Gastrocnemius medialis (tissue), 4 donors: ENCODE results near the gene TRAK1. TPM values are rescaled to one million over a fixed set of nuclear protein-coding genes. Genes with fewer than 3 reads are reported as not detected.

Experiments used
- ATAC-seq, 2 donors: fragments of 150-250 bp; one replicate each; pipeline ENCODE4 v1.9.1; 2016
- DNase-seq, 2 donors: peaks; one replicate each; pipeline ENCODE4 v3.0.0-alpha.2; 2019
- H3K27ac ChIP-seq, 4 donors: fragments of 200-600 bp; sonication (generic); 1 replicate in 1 of 4; 2 replicates in 3 of 4; pipeline ENCODE4 v1.5.1; 2016 to 2018; ENCODE audit warnings: mild to moderate bottlenecking in 2 of 4, moderate library complexity in 1 of 4
- H3K27me3 ChIP-seq, 3 donors: fragments of 200-600 bp; sonication (generic) in 2 of 3; 1 replicate in 1 of 3; 2 replicates in 2 of 3; pipeline versions ENCODE4 v1.5.1 to v1.6.0; 2016 to 2019; ENCODE audit warnings: mild to moderate bottlenecking in 1 of 3, moderate library complexity in 1 of 3
- H3K36me3 ChIP-seq, 2 donors: fragments of 200-600 bp; sonication (generic) in 1 of 2; one replicate each; pipeline ENCODE4 v1.5.1; 2017 to 2018
- H3K4me1 ChIP-seq, 2 donors: fragments of 200-600 bp; sonication (generic) in 1 of 2; one replicate each; pipeline ENCODE4 v1.5.1; 2016 to 2017; ENCODE audit warnings: mild to moderate bottlenecking in 2 of 2
- H3K4me3 ChIP-seq, 4 donors: fragments of 200-600 bp; sonication (generic) in 3 of 4; 1 replicate in 1 of 4; 2 replicates in 3 of 4; pipeline ENCODE4 v1.5.1; 2016 to 2019; ENCODE audit warnings: mild to moderate bottlenecking in 2 of 4
- H3K9me3 ChIP-seq, 3 donors: fragments of 200-600 bp; sonication (generic) in 2 of 3; 1 replicate in 1 of 3; 2 replicates in 2 of 3; pipeline ENCODE4 v1.5.1; 2016 to 2019
- CTCF ChIP-seq, 5 experiments: fragments of 450-650 bp in 3 of 5; fragments of 200-600 bp in 2 of 5; sonication (generic) in 2 of 5; IDR thresholded peaks in 4 of 5; conservative IDR thresholded peaks in 1 of 5; 1 replicate in 4 of 5; 2 replicates in 1 of 5; pipeline ENCODE4 v1.5.1; 2016 to 2019; ENCODE audit warnings: antibody characterized with exemption in 5 of 5, mild to moderate bottlenecking in 3 of 5, moderate library complexity in 3 of 5
- POLR2A ChIP-seq, 2 donors: fragments of 450-650 bp; IDR thresholded peaks; one replicate each; pipeline ENCODE4 v1.6.1; 2017; ENCODE audit warnings: antibody characterized with exemption in 2 of 2, mild to moderate bottlenecking in 2 of 2, moderate library complexity in 2 of 2
- in situ Hi-C, 4 donors: fragments of 200-750 bp; cut with MboI; loops; one replicate each; pipeline versions ENCODE4 v1.15.0 to v1.8.0; 2017; ENCODE audit warnings: low sequenced_read_pairs in 4 of 4
- intact Hi-C: fragments of 100-400 bp; cut with DNase I; formaldehyde crosslinking; loops from one replicate; pipeline ENCODE4 v1.15.1; 2023; ENCODE audit warnings: low total_unique reads
- total RNA-seq, 4 donors: library from RNA; depleted of rRNA; stranded (reverse); fragments of >200 nt; gene quantifications; one replicate each; pipeline versions ENCODE4 v1.1.0 to v1.2.3, GENCODE V29; 2016

TRAK1 gene
- total RNA-seq, 4 donors from 2014 or later, result 59.5 to 109 (median 98.6) TPM

- Histone ChIP-seq H3K36me3 (no peaks in the 10 kb centered on the region), H3K4me3 (peak overlapping the region in 3 of 4 donors; percentile 11 to 28 (median 24)), H3K27ac (no peak overlapping the region), H3K4me1 (no peaks in the 10 kb centered on the region), H3K27me3 (peaks cover 34 to 52% (median 49%) of the 10 kb centered on the region in 3 donors), H3K9me3 (no peaks in the 10 kb centered on the region)
- in situ Hi-C loops (no loop called here), intact Hi-C loops (no loop called here)
- ATAC-seq, result no peak
- TF ChIP-seq POLR2A (IDR thresholded peaks at IDR 0.05) (no peak), CTCF (IDR thresholded peaks at IDR 0.05 in 4 of 5, conservative IDR thresholded peaks at IDR 0.05 in 1 of 5) (no peak)
- DNase-seq, result peak; percentile 14 to 18
Observed at GRCh38 chr3:42264399-42265058, 173.4 kb downstream of the TRAK1 start.

- DNase-seq (no peak), ATAC-seq (no peak)
- Histone ChIP-seq H3K4me3 (peak overlapping the region in 3 of 4 donors; percentile 11 to 28 (median 24)), H3K36me3 (no peaks in the 10 kb centered on the region), H3K4me1 (no peaks in the 10 kb centered on the region), H3K27ac (no peak overlapping the region), H3K27me3 (peaks cover 34 to 49% (median 46%) of the 10 kb centered on the region in 3 donors), H3K9me3 (no peaks in the 10 kb centered on the region)
- in situ Hi-C loops (no loop called here), intact Hi-C loops (no loop called here)
- no peak for TF ChIP-seq CTCF (IDR thresholded peaks at IDR 0.05 in 4 of 5, conservative IDR thresholded peaks at IDR 0.05 in 1 of 5)
- TF ChIP-seq POLR2A (IDR thresholded peaks at IDR 0.05), result no peak
Observed at GRCh38 chr3:42265059-42265991, 174.2 kb downstream of the TRAK1 start.

- in situ Hi-C loops, result no loop called here
- DNase-seq (no peak), ATAC-seq (no peak)
- H3K27ac ChIP-seq, result no peak within 1 kb of the TSS
- no peak for TF ChIP-seq POLR2A (IDR thresholded peaks at IDR 0.05)
- TF ChIP-seq CTCF (IDR thresholded peaks at IDR 0.05 in 4 of 5, conservative IDR thresholded peaks at IDR 0.05 in 1 of 5), result no peak
- no peaks in the 10 kb centered on the region for H3K9me3 ChIP-seq
- no peaks in the 10 kb centered on the region for H3K4me1 ChIP-seq
- no peaks in the 10 kb centered on the region for H3K36me3 ChIP-seq
- H3K4me3 ChIP-seq, result peak within 1 kb of the TSS in 2 of 4 donors; percentile 11 to 24
- H3K27me3 ChIP-seq, result peaks cover 34 to 42% (median 41%) of the 10 kb centered on the region in 3 donors
- intact Hi-C loops, result no loop called here
Observed at GRCh38 chr3:42266085-42266484, 174.9 kb downstream of the TRAK1 start, which contains the start of gene CCK. Gene CCK, minus strand, starts transcription at chr3:42266185. Its CDS starts 2,555 bp downstream, at chr3:42263630.

- Histone ChIP-seq H3K4me1 (no peaks in the 10 kb centered on the region), H3K36me3 (no peaks in the 10 kb centered on the region), H3K9me3 (no peaks in the 10 kb centered on the region), H3K27me3 (peaks cover 31 to 39% (median 33%) of the 10 kb centered on the region in 3 donors), H3K4me3 (no peak overlapping the region), H3K27ac (no peak overlapping the region)
- in situ Hi-C loops, result no loop called here
- intact Hi-C loops, result no loop called here
- TF ChIP-seq POLR2A (IDR thresholded peaks at IDR 0.05), result no peak
- TF ChIP-seq CTCF (IDR thresholded peaks at IDR 0.05 in 4 of 5, conservative IDR thresholded peaks at IDR 0.05 in 1 of 5), result no peak
- DNase-seq (no peak), ATAC-seq (no peak)
Observed at GRCh38 chr3:42267878-42268277, 176.7 kb downstream of the TRAK1 start.
